ENCODE data around the gene RNF10.

The RNF10 gene

DNA sequence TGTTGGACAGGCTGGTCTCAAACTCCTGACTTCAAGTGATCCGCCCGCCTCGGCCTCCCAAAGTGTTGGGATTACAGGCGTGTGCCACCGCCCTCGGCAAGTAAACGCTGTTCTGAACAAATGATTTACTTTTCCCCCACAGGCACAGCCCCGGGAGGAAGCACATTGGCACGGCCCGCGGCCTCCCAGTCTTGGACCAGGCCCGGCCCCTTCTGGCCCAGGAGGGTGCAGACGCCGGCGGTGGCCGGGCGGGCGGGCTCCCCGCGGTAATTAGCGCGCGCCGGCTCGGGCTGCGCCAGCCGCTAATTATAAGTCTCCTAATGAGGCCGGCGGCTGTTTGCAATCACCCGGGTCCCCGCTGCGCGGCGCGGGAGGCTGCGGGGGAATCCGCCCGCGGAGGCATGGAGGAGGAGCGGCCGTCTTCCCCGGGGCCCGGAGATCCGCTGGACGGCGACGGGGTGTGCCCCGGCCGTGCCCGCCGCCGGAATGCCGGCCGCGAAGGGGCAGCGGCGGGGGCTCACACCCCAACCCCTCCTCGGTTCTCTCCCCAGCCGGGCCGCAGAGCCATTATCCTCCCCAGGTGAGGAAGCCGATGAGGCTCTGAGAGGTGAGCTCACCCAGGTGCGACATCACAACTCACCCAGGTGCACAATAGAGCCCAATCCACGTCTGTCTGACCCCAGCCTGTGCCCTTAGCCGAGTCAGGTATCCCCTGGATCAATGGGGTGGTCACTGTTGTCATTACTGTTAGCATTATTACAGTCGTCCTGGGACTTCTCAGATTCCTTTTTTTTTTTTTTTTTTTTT lies 50.4 kb downstream of the RNF10 start:
- H3K9me3 ChIP-seq (replicated peaks; ENCODE audit: low read length): no peaks in the 10 kb centered on the region
- peaks cover 1% of the 10 kb centered on the region for H3K36me3 ChIP-seq (ENCODE audit: insufficient read depth, low read length)
- H3K9ac ChIP-seq (ENCODE audit: low read depth, low read length): no peak overlapping the region
- H3K4me1 ChIP-seq (ENCODE audit: control insufficient read depth, insufficient read depth, low read length): peaks cover 15% of the 10 kb centered on the region
- H3K4me2 ChIP-seq (ENCODE audit: low read length): peak overlapping the region; percentile 78
- peak overlapping the region; percentile 64 for H3K4me3 ChIP-seq (ENCODE audit: low read length)
- H3K27me3 ChIP-seq (ENCODE audit: control insufficient read depth, insufficient read depth, low read length): peaks cover 21% of the 10 kb centered on the region

DNA sequence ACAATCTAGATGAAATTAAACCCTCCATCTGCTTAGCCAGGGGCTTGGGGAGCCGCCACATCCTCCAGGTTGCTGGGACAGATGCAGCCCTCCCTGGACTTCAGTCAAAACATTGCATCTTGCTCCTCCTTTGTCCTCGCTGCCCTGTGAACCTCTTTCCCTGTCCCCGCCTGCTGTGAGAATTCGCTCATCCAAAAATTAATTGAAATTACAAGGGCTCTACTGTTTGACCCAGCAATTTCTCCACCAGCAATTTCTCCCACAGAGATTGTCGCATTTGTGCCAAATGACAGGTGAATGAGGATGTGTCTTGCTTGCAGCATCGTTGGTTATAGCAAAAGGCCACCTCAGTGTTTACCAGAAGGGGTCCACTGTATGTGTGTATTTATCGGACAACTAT lies 52.0 kb downstream of the RNF10 start:
- H3K4me2 ChIP-seq (ENCODE audit: low read length): no peak overlapping the region
- peaks cover 26% of the 10 kb centered on the region for H3K27me3 ChIP-seq (ENCODE audit: control insufficient read depth, insufficient read depth, low read length)

DNA sequence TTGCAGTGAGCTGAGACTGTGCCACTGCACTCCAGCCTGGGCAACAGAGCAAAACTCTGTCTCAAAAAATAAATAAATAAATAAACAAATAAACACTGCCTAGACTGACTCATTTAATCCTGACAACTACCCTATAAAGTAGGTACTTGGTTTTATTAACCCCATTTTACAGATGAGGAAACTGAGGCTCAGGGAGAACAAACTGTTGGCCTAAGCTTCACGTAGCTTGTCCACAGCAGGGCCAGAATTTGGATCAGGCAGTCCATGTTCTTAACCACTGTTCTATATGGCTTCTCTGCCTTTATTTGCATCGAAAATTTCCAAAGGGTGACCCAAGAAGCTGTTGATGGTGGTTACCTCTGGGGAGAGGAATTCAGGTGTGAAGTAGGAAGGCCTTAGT lies 52.7 kb downstream of the RNF10 start:
- Histone ChIP-seq H3K9ac (ENCODE audit: low read depth, low read length) (no peak overlapping the region), H3K4me3 (ENCODE audit: low read length) (no peak overlapping the region), H3K9me3 (replicated peaks; ENCODE audit: low read length) (no peaks in the 10 kb centered on the region), H3K4me2 (ENCODE audit: low read length) (no peak overlapping the region), H3K27me3 (ENCODE audit: control insufficient read depth, insufficient read depth, low read length) (peaks cover 31% of the 10 kb centered on the region), H3K36me3 (ENCODE audit: insufficient read depth, low read length) (no peaks in the 10 kb centered on the region), H3K4me1 (ENCODE audit: control insufficient read depth, insufficient read depth, low read length) (peaks cover 6% of the 10 kb centered on the region)

More for the DNA sequence above, 52.0 kb downstream of the RNF10 start:
- H3K9ac ChIP-seq (ENCODE audit: low read depth, low read length): no peak overlapping the region
- no peaks in the 10 kb centered on the region for H3K9me3 ChIP-seq (replicated peaks; ENCODE audit: low read length)
- H3K4me3 ChIP-seq (ENCODE audit: low read length): no peak overlapping the region
- no peaks in the 10 kb centered on the region for H3K36me3 ChIP-seq (ENCODE audit: insufficient read depth, low read length)
- H3K4me1 ChIP-seq (ENCODE audit: control insufficient read depth, insufficient read depth, low read length): peaks cover 8% of the 10 kb centered on the region

DNA sequence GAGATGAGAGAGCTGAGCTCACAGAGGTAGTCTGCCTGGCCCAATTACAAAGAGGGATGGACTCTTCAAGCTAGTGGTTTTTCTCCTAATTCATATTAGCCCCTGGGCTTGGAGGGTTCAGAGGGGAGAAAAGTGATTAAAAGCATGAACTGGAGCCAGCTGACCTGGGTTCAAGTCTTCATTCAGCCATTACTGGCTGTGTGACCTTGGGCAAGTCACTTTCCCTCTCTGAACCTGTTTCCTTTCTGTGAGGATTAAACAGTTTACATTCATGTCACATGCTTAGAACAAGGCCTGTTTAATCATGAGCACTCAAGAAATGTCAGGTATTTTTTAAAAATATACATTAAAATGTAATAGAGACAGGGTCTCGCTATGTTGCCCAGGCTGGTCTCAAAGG lies 54.2 kb downstream of the RNF10 start:
- Histone ChIP-seq H3K4me2 (ENCODE audit: low read length) (no peak overlapping the region), H3K36me3 (ENCODE audit: insufficient read depth, low read length) (no peaks in the 10 kb centered on the region), H3K4me3 (ENCODE audit: low read length) (no peak overlapping the region), H3K9ac (ENCODE audit: low read depth, low read length) (no peak overlapping the region), H3K4me1 (ENCODE audit: control insufficient read depth, insufficient read depth, low read length) (peaks cover 3% of the 10 kb centered on the region), H3K9me3 (replicated peaks; ENCODE audit: low read length) (no peaks in the 10 kb centered on the region), H3K27me3 (ENCODE audit: control insufficient read depth, insufficient read depth, low read length) (peaks cover 37% of the 10 kb centered on the region)

DNA sequence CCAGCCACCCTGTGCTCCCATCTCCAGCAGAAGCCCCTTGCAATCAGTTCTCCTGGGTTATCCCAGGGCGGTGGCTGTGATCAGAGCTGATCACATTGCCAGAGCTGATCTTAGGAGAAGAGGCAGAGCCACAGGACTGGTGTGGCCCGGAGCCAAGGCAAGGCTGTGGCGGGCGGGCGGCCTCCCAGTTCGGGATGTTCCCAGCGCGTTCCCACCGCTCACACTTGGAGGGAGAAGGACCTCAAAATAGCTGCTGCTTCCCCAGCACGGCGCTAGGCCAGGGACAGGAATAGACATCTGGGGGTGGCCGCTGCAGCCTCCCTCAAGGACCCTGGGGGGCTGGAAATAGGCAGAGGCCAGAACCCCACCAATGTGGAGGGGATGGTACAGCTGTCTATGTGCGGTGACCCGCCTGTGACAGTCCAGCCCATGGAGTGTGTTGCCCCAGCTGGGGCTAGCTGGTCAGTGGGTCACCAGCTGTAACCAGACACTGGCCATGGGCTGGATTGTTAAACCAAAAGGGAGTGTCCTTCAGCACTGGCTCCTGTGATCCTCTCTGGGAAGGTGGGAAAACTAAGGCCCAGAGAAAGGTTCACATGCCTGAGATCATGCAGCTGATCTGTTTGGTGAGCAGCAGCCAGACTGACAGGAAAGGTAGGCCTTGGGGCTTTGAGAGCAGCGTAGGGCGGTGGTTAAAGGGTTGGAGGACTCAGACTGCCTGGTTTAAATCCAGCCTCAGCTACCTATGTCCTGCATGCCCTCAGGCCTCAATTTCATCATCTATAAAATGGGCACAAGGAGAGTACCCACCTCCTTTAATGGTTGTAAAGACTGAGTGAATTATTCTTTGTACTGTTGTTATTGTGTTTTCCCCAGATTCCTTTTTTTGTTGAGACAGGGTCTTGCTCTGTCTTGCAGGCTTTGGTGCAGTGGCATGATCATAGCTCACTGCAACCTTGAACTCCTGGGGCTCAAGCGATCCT lies 55.1 kb downstream of the RNF10 start:
- H3K4me3 ChIP-seq (ENCODE audit: low read length): no peak overlapping the region
- H3K9ac ChIP-seq (ENCODE audit: low read depth, low read length): no peak overlapping the region
- H3K4me2 ChIP-seq (ENCODE audit: low read length): no peak overlapping the region
- H3K36me3 ChIP-seq (ENCODE audit: insufficient read depth, low read length): no peaks in the 10 kb centered on the region
- H3K9me3 ChIP-seq (replicated peaks; ENCODE audit: low read length): no peaks in the 10 kb centered on the region
- peaks cover 42% of the 10 kb centered on the region for H3K27me3 ChIP-seq (ENCODE audit: control insufficient read depth, insufficient read depth, low read length)
- H3K4me1 ChIP-seq (ENCODE audit: control insufficient read depth, insufficient read depth, low read length): peaks cover 3% of the 10 kb centered on the region

DNA sequence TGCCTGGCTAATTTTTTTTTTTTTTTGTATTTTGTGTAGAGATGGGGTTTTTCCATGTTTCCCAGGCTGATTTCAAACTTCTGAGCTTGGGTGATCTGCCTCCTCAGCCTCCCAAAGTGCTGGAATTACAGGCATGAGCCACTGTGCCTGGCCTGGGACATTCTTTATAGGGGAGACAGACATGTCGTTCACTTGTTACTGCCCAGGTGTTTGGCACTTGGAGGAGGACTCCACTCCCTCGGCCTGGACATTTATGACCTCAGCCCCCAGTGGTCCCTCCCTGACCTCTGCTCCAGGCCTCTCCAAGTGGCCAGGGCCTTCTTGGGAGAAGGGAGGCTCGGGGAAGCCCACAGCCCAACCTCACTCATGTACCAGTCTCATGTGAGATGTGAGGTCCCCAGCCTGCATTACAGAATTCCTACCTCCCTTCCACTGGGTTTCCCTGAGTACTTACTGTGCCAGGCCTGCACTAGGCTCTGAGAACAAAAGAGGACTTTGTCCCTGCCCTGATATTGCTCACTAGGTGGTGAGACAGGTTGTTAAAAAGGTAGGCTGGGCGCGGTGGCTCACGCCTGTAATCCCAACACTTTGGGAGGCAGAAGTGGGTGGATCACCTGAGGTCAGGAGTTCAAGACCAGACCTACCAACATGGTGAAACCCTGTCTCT lies 56.7 kb downstream of the RNF10 start:
- Histone ChIP-seq H3K4me3 (ENCODE audit: low read length) (no peak overlapping the region), H3K9ac (ENCODE audit: low read depth, low read length) (no peak overlapping the region), H3K36me3 (ENCODE audit: insufficient read depth, low read length) (no peaks in the 10 kb centered on the region), H3K9me3 (replicated peaks; ENCODE audit: low read length) (no peaks in the 10 kb centered on the region), H3K27me3 (ENCODE audit: control insufficient read depth, insufficient read depth, low read length) (peaks cover 45% of the 10 kb centered on the region), H3K4me2 (ENCODE audit: low read length) (no peak overlapping the region), H3K4me1 (ENCODE audit: control insufficient read depth, insufficient read depth, low read length) (no peaks in the 10 kb centered on the region)

DNA sequence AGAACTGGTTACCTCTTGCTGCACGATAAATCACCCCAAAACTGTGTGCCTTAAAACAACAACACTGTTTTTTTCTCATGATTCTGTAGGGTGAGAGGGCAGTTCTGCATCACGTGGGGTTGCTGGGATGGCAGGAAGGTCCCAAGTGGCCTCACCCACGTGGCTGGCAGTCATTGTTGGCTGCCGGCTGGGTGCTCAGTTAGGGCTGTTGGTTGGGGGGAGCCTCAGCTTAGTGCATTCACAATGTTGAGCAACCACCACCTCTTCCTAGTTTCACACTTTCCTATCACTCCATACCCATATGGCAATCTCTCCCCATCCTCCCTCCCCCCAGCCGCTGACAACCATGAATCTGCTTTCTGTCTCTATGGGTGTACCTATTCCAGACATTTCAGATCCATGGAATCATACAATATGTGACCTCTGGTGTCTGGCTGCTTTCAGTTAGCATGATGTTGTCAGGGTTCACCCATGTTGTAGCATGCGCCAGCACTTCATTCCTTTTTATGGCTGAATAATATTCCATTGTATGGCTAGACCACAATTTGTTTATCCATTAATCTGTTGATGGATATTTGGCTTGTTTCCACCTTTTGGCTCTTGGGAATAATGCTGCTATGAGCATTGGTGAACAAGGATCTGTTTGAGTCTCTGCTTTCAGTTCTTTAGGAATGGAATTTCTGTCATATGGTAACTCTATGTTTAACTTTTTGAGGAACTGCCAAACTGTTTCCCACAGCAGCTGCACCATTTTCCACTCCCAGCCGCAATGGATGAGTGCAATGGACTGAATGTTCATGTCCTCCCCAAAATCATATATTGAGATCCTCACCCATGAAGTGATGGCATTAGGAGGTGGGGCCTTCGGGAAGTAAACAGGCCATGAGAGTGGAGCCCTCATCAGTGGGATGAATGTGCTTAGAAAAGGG lies 58.2 kb downstream of the RNF10 start:
- Histone ChIP-seq H3K4me1 (ENCODE audit: control insufficient read depth, insufficient read depth, low read length) (no peaks in the 10 kb centered on the region), H3K4me3 (ENCODE audit: low read length) (no peak overlapping the region), H3K36me3 (ENCODE audit: insufficient read depth, low read length) (no peaks in the 10 kb centered on the region), H3K9me3 (replicated peaks; ENCODE audit: low read length) (no peaks in the 10 kb centered on the region), H3K4me2 (ENCODE audit: low read length) (no peak overlapping the region), H3K9ac (ENCODE audit: low read depth, low read length) (no peak overlapping the region), H3K27me3 (ENCODE audit: control insufficient read depth, insufficient read depth, low read length) (peaks cover 47% of the 10 kb centered on the region)

DNA sequence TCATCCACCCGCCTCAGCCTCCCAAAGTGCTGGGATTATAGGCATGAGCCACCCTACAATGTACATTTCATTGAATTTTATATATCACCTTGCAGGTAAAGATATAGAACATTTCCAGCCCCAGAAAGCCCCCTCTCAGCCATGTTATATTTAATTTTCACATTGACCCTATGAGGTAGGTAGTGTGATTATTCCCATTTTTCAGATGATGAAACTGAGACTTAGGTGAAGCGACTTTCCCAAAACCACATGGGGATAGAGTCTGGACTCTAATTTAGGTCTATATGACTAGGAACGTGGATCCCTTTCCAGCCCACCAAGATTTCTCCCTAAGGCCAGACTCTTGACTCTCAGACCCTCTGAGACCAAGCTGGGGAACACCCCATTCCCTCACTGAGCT lies 62.7 kb downstream of the RNF10 start:
- H3K9me3 ChIP-seq (replicated peaks; ENCODE audit: low read length): no peaks in the 10 kb centered on the region
- H3K36me3 ChIP-seq (ENCODE audit: insufficient read depth, low read length): no peaks in the 10 kb centered on the region
- H3K4me1 ChIP-seq (ENCODE audit: control insufficient read depth, insufficient read depth, low read length): no peaks in the 10 kb centered on the region

DNA sequence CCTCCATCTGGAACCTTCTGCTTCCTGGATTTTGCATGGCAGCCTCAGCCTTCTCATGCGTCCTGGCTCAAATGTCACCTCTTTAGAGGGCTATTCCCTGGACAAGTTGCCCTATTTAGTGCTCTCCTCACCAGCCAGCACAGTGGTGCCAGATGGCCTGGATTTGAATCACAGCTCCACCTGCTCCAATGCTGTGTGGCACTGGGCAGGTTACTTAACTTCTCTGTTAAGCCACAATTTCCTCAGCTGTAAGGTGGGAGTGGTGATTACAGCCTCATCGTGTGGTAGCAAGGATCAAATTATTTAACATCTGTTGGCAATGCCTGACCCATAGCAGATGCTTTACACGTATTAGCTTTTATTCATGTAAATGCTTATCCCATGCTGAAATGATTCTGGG lies 63.7 kb downstream of the RNF10 start:
- no peak overlapping the region for H3K4me3 ChIP-seq (ENCODE audit: low read length)

More for the DNA sequence above, 62.7 kb downstream of the RNF10 start:
- Histone ChIP-seq H3K4me2 (ENCODE audit: low read length) (no peak overlapping the region), H3K9ac (ENCODE audit: low read depth, low read length) (no peak overlapping the region), H3K4me3 (ENCODE audit: low read length) (no peak overlapping the region), H3K27me3 (ENCODE audit: control insufficient read depth, insufficient read depth, low read length) (peaks cover 54% of the 10 kb centered on the region)

DNA sequence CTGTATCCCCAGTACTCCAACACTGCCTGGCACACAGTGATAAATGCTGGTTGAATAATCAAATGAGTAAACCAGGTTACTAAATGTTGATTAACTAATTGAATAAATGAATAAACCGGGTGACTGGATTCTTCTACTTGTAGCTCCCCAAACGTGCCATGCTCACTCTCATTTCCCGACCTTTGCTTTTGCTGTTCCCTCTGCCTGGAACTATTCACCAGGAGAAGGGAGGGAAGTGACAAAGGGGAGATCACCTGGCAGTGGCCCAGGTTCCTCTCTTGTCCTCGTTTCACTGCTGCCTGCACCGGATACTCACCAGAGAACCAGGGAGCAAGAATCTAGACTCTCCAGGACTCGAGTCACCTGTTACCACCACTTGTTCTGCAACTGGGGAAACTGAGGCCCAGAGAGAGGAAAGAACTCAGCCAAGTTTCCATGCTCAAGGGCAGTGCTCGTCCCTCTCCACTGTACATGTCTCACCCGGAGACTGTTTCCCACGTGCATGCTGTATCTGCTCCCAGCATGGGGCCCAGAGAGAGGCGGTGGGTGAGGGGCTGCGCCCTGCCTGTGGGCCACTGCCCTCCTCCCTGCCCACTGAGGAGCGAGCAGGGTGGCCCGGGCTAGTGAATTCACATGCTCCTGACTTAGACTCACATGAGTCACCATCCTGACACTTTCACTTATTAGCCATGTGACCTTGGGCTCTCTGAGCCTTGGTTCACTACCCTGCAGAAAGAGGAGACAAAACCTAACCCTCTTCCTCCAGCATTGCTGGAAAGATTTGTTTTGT lies 64.7 kb downstream of the RNF10 start:
- no peaks in the 10 kb centered on the region for H3K9me3 ChIP-seq (replicated peaks; ENCODE audit: low read length)
- peaks cover 50% of the 10 kb centered on the region for H3K27me3 ChIP-seq (ENCODE audit: control insufficient read depth, insufficient read depth, low read length)
- H3K4me2 ChIP-seq (ENCODE audit: low read length): no peak overlapping the region
- H3K36me3 ChIP-seq (ENCODE audit: insufficient read depth, low read length): no peaks in the 10 kb centered on the region
- no peak overlapping the region for H3K4me3 ChIP-seq (ENCODE audit: low read length)
- no peaks in the 10 kb centered on the region for H3K4me1 ChIP-seq (ENCODE audit: control insufficient read depth, insufficient read depth, low read length)
- H3K9ac ChIP-seq (ENCODE audit: low read depth, low read length): no peak overlapping the region

More for the DNA sequence above, 63.7 kb downstream of the RNF10 start:
- no peaks in the 10 kb centered on the region for H3K36me3 ChIP-seq (ENCODE audit: insufficient read depth, low read length)
- H3K4me1 ChIP-seq (ENCODE audit: control insufficient read depth, insufficient read depth, low read length): no peaks in the 10 kb centered on the region
- peaks cover 52% of the 10 kb centered on the region for H3K27me3 ChIP-seq (ENCODE audit: control insufficient read depth, insufficient read depth, low read length)
- H3K9me3 ChIP-seq (replicated peaks; ENCODE audit: low read length): no peaks in the 10 kb centered on the region
- H3K9ac ChIP-seq (ENCODE audit: low read depth, low read length): no peak overlapping the region
- no peak overlapping the region for H3K4me2 ChIP-seq (ENCODE audit: low read length)
